ENCODE measurements around the gene ZBED4.
"Not testable (repeated sequence)": the region's sequence is repeated elsewhere in the genome, so short reads cannot be mapped to it uniquely, and the experiment has no call there.

ZBED4 gene

GRCh38 chr22:49852898-49853894, at the start of gene ZBED4:
ZBED4 (plus strand) TSS chr22:49853844; CDS start chr22:49883663, 29,819 bp downstream.
- DNase-seq, result peak; percentile 100

GRCh38 chr22:49807129-49807528, 46.5 kb upstream of the ZBED4 start:
- DNase-seq, result no peak

GRCh38 chr22:49807780-49808708, 45.6 kb upstream of the ZBED4 start:
- DNase-seq, result peak; percentile 57

GRCh38 chr22:49810363-49811019, 43.2 kb upstream of the ZBED4 start:
- no peak for DNase-seq

- DNase-seq, result no peak
Measured at GRCh38 chr22:49811020-49811791, 42.4 kb upstream of the ZBED4 start.

- DNase-seq, result no peak
Measured at GRCh38 chr22:49812838-49813237, 40.8 kb upstream of the ZBED4 start.

- DNase-seq, result no peak
Measured at GRCh38 chr22:49814164-49814686, 39.4 kb upstream of the ZBED4 start.

GRCh38 chr22:49814856-49815255, 38.8 kb upstream of the ZBED4 start:
- DNase-seq, result no peak

- peak; percentile 81 for DNase-seq
Measured at GRCh38 chr22:49815641-49816091, 38.0 kb upstream of the ZBED4 start.

- no peak for DNase-seq
Measured at GRCh38 chr22:49817359-49817758, 36.3 kb upstream of the ZBED4 start.

- DNase-seq, result no peak
Measured at GRCh38 chr22:49820984-49821383, 32.7 kb upstream of the ZBED4 start.

- not testable (repeated sequence) for DNase-seq
Measured at GRCh38 chr22:49821741-49822140, 31.9 kb upstream of the ZBED4 start.

- DNase-seq, result no peak
Measured at GRCh38 chr22:49823289-49824045, 30.2 kb upstream of the ZBED4 start.

GRCh38 chr22:49824185-49824925, 29.3 kb upstream of the ZBED4 start:
- peak; percentile 63 for DNase-seq

GRCh38 chr22:49824936-49825335, 28.7 kb upstream of the ZBED4 start:
- no peak for DNase-seq

- no peak for DNase-seq
Measured at GRCh38 chr22:49825436-49825835, 28.2 kb upstream of the ZBED4 start.

GRCh38 chr22:49825944-49826602, 27.6 kb upstream of the ZBED4 start:
- peak; percentile 76 for DNase-seq

- DNase-seq, result peak; percentile 26
Measured at GRCh38 chr22:49826603-49827270, 26.9 kb upstream of the ZBED4 start.

All from activated CD4-positive, alpha-beta T cell treated with anti-CD3 and anti-CD28 coated beads, Interleukin-10, Interleukin-2, amounts not matched to agents 100 ng/mL and 50 ng/mL, durations not matched to agents 16 hours and 8 hours (primary cell).